HG02938 (cell line): ENCODE results near the gene FRMPD1.
A peak's percentile ranks its signal among the peaks of the same experiment; 100 is the strongest.
"Not testable (repeated sequence)": the region's sequence is repeated elsewhere in the genome, so short reads cannot be mapped to it uniquely, and the experiment has no call there.

Experiments used
- ATAC-seq: cut with Tn5 transposase; IDR thresholded peaks from one replicate; pipeline ENCODE4 v1.9.1; 2021; ENCODE audit warnings: mild to moderate bottlenecking, moderate library complexity; ENCODE audit not compliant: unreplicated experiment

The FRMPD1 gene

DNA sequence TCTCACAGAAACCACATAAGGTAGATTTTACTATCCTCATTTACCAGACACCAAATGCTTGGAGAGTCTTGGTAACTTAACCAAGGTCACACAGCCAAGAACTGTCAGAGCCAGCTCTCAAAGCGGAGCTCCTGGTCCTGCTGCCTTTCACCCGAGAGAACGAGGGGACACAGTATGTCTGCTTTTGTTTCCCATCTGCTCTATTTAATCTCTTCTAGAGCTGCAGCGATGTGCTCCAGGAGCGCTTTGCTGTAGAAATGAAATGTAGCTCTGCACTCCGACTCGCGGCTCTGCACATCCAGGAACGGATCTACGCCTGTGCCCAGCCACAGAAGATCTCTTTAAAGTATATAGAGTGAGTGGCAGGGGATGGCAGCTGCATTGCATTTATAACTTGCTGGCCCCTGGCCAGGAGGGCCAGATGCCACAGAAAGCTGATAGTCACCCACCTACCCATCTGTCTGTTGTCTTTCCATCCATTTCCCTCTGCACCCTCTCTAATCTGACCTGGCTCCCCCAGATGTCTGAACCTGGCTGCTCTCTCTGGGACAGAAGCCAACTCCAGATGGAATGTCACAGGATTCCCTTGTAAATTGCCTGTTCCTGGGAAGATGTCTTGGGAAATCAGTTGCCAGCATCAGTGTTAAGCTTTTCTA is 81.5 kb downstream of the FRMPD1 start:
- no peak for ATAC-seq

- no peak for ATAC-seq
Observed at GRCh38 chr9:37732952-37733351, 82.2 kb downstream of the FRMPD1 start.

- ATAC-seq, result no peak
Observed at GRCh38 chr9:37739222-37739621, 88.5 kb downstream of the FRMPD1 start.

GRCh38 chr9:37740128-37740527 is 89.4 kb downstream of the FRMPD1 start:
- no peak for ATAC-seq

DNA sequence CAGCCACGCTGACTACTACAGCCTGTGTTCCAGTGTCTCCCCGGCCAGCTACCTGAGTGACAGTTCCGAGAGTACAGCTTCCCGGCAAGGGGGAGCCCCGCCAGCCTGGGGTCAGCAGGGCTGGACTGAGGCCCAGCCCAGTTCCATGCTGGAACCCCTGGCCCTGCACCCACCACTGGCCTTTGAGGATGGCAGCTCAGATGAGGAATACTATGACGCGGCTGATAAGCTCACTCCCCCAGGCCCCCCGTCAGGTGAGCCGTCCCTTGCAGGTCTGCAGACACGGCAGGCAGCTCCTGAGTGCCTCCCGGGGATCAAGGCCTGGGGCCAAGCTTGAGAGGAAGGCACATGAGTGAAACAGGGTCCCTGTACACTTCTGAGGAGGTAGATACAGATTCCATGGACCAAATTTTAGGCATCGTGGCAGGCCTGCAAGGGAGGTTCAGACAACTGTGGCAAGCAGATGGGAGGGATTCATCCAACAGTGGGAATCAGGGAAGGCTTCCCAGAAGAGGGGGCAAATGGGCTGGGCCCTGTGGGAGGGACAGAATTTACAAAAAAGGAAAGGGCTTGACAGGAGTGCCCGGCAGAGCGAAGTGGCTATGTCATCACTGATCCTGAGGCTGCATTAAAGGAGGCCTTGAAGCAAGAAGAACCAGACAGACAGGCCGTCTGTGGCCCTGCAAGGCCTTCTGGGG is 90.0 kb downstream of the FRMPD1 start:
- no peak for ATAC-seq

DNA sequence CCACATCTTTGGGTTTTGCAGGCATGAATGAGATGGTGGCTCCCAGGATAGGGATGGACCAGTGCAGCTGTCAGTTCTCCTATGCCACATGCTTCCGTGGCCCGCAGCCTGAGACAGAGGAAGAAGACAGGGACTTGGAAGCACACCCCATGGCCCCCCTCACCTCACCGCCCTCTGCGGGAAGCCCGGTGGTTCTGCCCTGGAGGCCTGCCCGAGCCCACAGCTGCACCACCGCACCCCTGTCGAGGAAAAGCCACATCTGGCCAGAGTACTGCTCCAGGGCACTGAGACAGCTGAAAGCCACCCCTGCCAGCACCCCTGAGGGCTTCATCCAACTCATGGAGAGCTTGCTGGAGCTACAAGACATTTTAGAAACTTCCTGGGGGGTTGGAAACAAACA is 95.2 kb downstream of the FRMPD1 start:
- no peak for ATAC-seq

- no peak for ATAC-seq
Observed at GRCh38 chr9:37746448-37747270, 95.9 kb downstream of the FRMPD1 start.

DNA sequence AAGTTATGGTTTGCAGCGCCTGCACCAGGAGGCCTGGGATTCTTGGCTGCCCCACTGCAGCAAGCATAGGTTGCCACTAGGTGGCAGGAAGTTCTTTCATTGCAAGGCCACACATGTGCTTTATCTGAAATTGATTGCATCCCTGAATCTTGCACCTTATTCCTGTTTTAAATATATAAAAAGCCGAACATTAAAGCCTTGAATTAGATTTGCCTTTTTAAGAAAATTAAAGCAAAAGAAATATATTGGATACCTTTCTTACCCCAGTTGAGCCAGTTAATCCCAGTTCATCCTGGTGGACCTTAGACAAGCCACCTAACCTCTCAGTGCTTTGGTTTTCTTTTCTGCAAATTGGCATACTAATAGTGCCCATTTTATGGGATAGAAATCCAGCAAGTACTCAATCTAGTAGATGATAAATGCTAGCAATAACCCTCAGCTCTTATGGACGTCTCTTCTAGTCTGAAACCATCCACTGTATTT is 96.6 kb downstream of the FRMPD1 start:
- ATAC-seq, result peak; percentile 73

- ATAC-seq, result no peak
Observed at GRCh38 chr9:37749129-37749528, 98.4 kb downstream of the FRMPD1 start.

GRCh38 chr9:37751186-37751585 is 100.4 kb downstream of the FRMPD1 start:
- no peak for ATAC-seq

GRCh38 chr9:37751704-37752103 is 101.0 kb downstream of the FRMPD1 start:
- ATAC-seq, result not testable (repeated sequence)

- ATAC-seq, result not testable (repeated sequence)
Observed at GRCh38 chr9:37752112-37752511, 101.4 kb downstream of the FRMPD1 start.

- no peak for ATAC-seq
Observed at GRCh38 chr9:37752642-37753488, 102.1 kb downstream of the FRMPD1 start.

DNA sequence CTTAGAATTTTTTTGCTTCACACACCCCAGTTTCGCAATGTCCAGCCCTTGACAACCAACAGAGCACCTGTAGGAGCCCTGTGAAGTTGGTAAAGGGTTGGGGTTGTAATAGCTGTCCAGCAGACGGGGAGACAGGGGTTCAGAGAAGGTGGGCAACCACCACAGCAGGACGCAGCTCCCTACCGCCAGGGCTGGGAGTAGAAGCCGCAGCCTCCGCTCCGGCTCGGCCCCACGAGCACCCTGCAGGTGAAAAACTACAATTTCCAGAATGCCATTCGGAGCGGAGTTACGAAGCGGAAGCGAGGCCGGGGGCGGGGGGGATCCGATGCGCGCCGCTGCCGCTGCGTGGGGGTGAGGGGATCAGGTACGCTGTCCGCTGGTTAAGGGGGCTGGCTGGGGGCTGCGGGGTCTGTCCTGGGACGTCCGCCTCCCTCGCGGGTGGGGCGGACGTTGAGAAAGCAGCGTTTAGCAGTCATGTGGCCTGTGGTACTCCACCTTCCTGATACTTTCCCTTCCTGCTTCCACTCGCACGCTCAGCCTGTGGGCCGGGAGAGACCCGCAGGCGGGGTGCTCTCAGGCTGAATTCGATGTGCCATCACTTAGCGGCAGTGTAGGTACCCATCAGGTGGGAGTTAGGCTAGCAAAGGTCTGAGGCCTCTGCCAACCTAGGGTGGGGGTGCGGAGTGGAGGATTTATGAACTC is 102.9 kb downstream of the FRMPD1 start, which contains the start of gene TRMT10B:
Gene TRMT10B, plus strand, starts transcription at position 317 of the 702 bp plus-strand sequence. CDS start 8,127 bp downstream, outside the sequence.
- ATAC-seq, result peak; percentile 83

- ATAC-seq, result no peak
Observed at GRCh38 chr9:37758747-37759146, 108.0 kb downstream of the FRMPD1 start.

GRCh38 chr9:37760416-37761161 is 109.8 kb downstream of the FRMPD1 start:
- ATAC-seq, result no peak

- no peak for ATAC-seq
Observed at GRCh38 chr9:37761511-37761910, 110.8 kb downstream of the FRMPD1 start.

GRCh38 chr9:37765263-37765662 is 114.5 kb downstream of the FRMPD1 start:
- ATAC-seq, result not testable (repeated sequence)

DNA sequence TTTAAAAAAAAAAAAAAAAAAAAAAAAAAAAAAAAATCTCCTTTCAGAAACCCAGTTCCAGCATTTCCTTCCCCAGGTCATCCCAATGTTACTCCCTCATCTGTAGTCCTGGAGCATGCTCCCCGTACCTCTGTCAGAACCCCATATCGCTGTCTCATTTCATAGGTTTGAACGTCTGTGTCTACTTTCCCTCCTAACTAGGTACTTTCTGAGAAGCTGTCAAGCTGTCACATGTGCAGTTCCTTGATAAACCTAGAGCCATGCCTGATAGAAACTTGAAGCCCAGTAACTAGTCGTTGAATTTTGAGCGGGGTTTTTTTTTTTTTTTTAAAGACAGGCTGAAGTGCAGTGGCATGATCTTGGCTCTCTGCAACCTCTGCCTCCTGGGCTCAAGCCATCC is 118.6 kb downstream of the FRMPD1 start:
- no peak for ATAC-seq
